ENCODE measurements around the gene AMH. TPM values are rescaled to one million over a fixed set of nuclear protein-coding genes. Genes with fewer than 3 reads are reported as not detected.
A peak's percentile ranks its signal among the peaks of the same experiment; 100 is the strongest.

Gene AMH
- total RNA-seq, 4 donors from 2014 or later = 1.1 to 3.5 TPM; not detected in 2

DNA sequence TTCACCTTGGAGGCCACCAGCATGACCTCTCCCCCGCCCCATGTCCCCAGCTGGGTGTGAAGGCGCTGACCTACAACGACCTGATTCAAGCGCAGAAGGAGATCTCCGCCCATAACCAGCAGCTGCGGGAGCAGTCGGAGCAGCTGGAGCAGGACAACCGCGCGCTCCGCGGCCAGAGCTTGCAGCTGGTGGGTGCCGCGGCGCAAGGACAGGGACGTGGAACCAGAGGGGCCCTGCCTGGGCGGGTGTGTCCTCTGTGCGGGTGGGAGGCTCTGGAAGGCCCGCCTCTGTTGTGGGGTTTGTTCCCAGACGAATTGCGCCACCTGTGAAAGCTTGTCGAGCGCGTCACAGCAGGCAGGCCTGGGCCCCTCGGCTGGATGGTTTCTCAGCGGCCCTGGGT, 35.3 kb upstream of the AMH start:
- H3K4me3 ChIP-seq = peak overlapping the region in 1 of 4 donors; percentile 19
- H3K9me3 ChIP-seq = no peaks in the 10 kb centered on the region
- 64% methylated on average over 22 of the region's 26 CpGs; no CpG with 5 or more reads in 1 of the 2 donors for WGBS, 2 donors (ENCODE audit: low coverage in 1 of 2)
- H3K27me3 ChIP-seq = no peaks in the 10 kb centered on the region
- intact Hi-C loops (cut with DNase I; ENCODE audit: low total_unique reads) = no loop called here
- DNase-seq = no peak
- peaks cover 0 to 47% (median 21%) of the 10 kb centered on the region in 4 donors for H3K36me3 ChIP-seq
- in situ Hi-C loops (cut with MboI; ENCODE audit: low pct_ligation_motif_present in 1 of 4, low pct_unique_long_range_greater_than_20kb in 1 of 4, low sequenced_read_pairs in 3 of 4) = no loop called here
- peaks cover 6 to 29% (median 11%) of the 10 kb centered on the region in 4 donors for H3K4me1 ChIP-seq
- TF ChIP-seq EP300 (IDR thresholded peaks at IDR 0.05; ENCODE audit: low read depth) (no peak), POLR2A (IDR thresholded peaks at IDR 0.05) (no peak), POLR2AphosphoS5 (IDR thresholded peaks at IDR 0.05) (no peak), CTCF (IDR thresholded peaks at IDR 0.05) (no peak)
- peak overlapping the region; percentile 83 for H3K27ac ChIP-seq

DNA sequence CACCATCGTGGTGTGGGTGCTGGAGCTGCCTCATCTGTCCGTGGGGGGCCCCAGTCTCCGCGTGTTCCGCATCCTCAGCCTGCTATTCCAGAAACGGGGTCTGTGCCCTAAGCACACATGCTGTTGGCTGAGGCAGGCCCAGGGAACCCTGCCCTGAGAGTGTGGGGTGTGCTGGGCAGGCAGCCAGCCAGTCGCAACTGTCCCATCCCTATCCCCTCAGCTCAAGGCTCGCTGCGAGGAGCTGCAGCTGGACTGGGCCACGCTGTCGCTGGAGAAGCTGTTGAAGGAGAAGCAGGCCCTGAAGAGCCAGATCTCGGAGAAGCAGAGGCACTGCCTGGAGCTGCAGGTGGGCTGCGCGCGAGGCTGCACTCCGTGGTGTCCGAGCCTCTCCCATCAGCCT, 34.9 kb upstream of the AMH start:
- Histone ChIP-seq H3K36me3 (peaks cover 0 to 47% (median 21%) of the 10 kb centered on the region in 4 donors), H3K4me1 (peaks cover 6 to 27% (median 11%) of the 10 kb centered on the region in 4 donors), H3K4me3 (peak overlapping the region in 1 of 4 donors; percentile 19), H3K27ac (peak overlapping the region; percentile 83), H3K27me3 (no peaks in the 10 kb centered on the region), H3K9me3 (no peaks in the 10 kb centered on the region)
- intact Hi-C loops (cut with DNase I; ENCODE audit: low total_unique reads) (no loop called here), in situ Hi-C loops (cut with MboI; ENCODE audit: low pct_ligation_motif_present in 1 of 4, low pct_unique_long_range_greater_than_20kb in 1 of 4, low sequenced_read_pairs in 3 of 4) (no loop called here)
- 95% methylated on average over 16 of the region's 17 CpGs; no CpG with 5 or more reads in 1 of the 2 donors for WGBS, 2 donors (ENCODE audit: low coverage in 1 of 2)
- no peak for TF ChIP-seq POLR2A (IDR thresholded peaks at IDR 0.05)
- TF ChIP-seq EP300 (IDR thresholded peaks at IDR 0.05; ENCODE audit: low read depth) = no peak
- TF ChIP-seq POLR2AphosphoS5 (IDR thresholded peaks at IDR 0.05) = no peak
- no peak for TF ChIP-seq CTCF (IDR thresholded peaks at IDR 0.05)
- no peak for DNase-seq

GRCh38 chr19:2215281-2215751, 33.8 kb upstream of the AMH start:
- 59 to 77% methylated on average over 7 to 28 of the region's 31 CpGs for WGBS, 2 donors (ENCODE audit: low coverage in 1 of 2)
- H3K36me3 ChIP-seq = peaks cover 0 to 43% (median 20%) of the 10 kb centered on the region in 4 donors
- no peaks in the 10 kb centered on the region for H3K27me3 ChIP-seq
- H3K9me3 ChIP-seq = no peaks in the 10 kb centered on the region
- TF ChIP-seq POLR2AphosphoS5 (IDR thresholded peaks at IDR 0.05) = no peak
- TF ChIP-seq CTCF (IDR thresholded peaks at IDR 0.05) = no peak
- TF ChIP-seq EP300 (IDR thresholded peaks at IDR 0.05; ENCODE audit: low read depth) = no peak
- TF ChIP-seq POLR2A (IDR thresholded peaks at IDR 0.05) = no peak
- intact Hi-C loops (cut with DNase I; ENCODE audit: low total_unique reads) (no loop called here), in situ Hi-C loops (cut with MboI; ENCODE audit: low pct_ligation_motif_present in 1 of 4, low pct_unique_long_range_greater_than_20kb in 1 of 4, low sequenced_read_pairs in 3 of 4) (no loop called here)
- DNase-seq = no peak
- peaks cover 6 to 27% (median 11%) of the 10 kb centered on the region in 4 donors for H3K4me1 ChIP-seq
- no peak overlapping the region for H3K27ac ChIP-seq
- no peak overlapping the region for H3K4me3 ChIP-seq

- WGBS, 2 donors (ENCODE audit: low coverage in 1 of 2) = 94% methylated on average over 43 of the region's 43 CpGs; no CpG with 5 or more reads in 1 of the 2 donors
- TF ChIP-seq CTCF (IDR thresholded peaks at IDR 0.05) (no peak), POLR2AphosphoS5 (IDR thresholded peaks at IDR 0.05) (no peak), POLR2A (IDR thresholded peaks at IDR 0.05) (no peak)
- Histone ChIP-seq H3K4me3 (no peak overlapping the region), H3K36me3 (peaks cover 0 to 31% (median 15%) of the 10 kb centered on the region in 4 donors), H3K4me1 (peaks cover 6 to 27% (median 11%) of the 10 kb centered on the region in 4 donors), H3K27me3 (no peaks in the 10 kb centered on the region), H3K9me3 (no peaks in the 10 kb centered on the region), H3K27ac (no peak overlapping the region)
- no peak for DNase-seq
- intact Hi-C loops (cut with DNase I; ENCODE audit: low total_unique reads) (no loop called here), in situ Hi-C loops (cut with MboI; ENCODE audit: low pct_ligation_motif_present in 1 of 4, low pct_unique_long_range_greater_than_20kb in 1 of 4, low sequenced_read_pairs in 3 of 4) (no loop called here)
Measured at GRCh38 chr19:2216361-2217225, 32.5 kb upstream of the AMH start.
